Measurements from ENCODE around the gene VSIG8.

GRCh38 chr1:159911326-159912070 is 49.0 kb upstream of the VSIG8 start:
- no peak for TF ChIP-seq POLR2A (IDR thresholded peaks at IDR 0.05)
- TF ChIP-seq CTCF (IDR thresholded peaks at IDR 0.05), result no peak
- TF ChIP-seq EP300 (IDR thresholded peaks at IDR 0.05), result no peak

Data from ovary (tissue), 3 donors.